CD4-positive, alpha-beta T cell treated with Interleukin-15 for 1 hour (primary cell): Measurements from ENCODE around the gene NXPH4.

ENCODE experiments used
- DNase-seq: peaks from one replicate; pipeline ENCODE4 v3.0.0-alpha.2; 2020

The NXPH4 gene

DNA sequence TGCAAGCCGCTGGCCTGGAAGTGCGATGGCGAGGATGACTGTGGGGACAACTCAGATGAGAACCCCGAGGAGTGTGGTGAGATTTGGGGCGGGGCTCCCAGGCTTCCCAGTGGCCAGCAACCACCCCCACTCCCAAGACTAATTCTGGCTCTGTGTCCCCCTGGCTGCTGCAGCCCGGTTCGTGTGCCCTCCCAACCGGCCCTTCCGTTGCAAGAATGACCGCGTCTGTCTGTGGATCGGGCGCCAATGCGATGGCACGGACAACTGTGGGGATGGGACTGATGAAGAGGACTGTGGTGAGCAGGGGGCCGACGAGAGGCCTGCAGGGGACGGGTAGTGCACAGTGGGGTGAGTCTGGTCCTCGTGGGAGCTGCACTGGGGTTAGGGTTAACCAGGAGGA is 12.1 kb upstream of the NXPH4 start:
- no peak for DNase-seq

DNA sequence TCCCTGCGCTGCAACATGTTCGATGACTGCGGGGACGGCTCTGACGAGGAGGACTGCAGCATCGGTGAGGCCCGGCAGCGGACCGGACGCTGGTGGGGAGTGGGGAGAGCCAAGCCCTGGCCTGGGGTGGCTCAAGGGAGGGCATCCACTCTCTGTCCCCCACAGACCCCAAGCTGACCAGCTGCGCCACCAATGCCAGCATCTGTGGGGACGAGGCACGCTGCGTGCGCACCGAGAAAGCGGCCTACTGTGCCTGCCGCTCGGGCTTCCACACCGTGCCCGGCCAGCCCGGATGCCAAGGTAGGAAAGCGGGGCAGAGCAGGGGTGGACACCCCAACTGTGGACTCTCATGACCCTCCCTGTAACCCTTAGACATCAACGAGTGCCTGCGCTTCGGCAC is 11.4 kb upstream of the NXPH4 start:
- DNase-seq, result no peak

DNA sequence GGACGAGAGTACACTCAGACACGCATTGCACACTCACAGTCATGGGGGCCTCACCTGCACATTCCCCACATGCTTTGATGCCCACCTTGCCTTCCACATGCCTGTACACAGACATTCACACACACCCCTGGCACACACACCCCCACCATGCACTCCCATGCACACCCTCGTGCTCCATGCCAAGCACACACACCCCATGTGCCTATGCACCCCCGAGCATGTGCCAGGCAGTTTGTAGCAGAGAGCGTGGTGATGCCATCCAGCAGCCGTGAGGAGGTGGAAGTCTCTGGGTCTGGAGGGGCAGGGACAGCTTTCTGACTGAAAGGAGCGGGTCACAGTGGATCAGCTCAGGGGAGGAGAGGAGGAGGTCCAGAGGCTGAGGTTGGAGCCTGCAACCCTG is 10.7 kb upstream of the NXPH4 start:
- no peak for DNase-seq

DNA sequence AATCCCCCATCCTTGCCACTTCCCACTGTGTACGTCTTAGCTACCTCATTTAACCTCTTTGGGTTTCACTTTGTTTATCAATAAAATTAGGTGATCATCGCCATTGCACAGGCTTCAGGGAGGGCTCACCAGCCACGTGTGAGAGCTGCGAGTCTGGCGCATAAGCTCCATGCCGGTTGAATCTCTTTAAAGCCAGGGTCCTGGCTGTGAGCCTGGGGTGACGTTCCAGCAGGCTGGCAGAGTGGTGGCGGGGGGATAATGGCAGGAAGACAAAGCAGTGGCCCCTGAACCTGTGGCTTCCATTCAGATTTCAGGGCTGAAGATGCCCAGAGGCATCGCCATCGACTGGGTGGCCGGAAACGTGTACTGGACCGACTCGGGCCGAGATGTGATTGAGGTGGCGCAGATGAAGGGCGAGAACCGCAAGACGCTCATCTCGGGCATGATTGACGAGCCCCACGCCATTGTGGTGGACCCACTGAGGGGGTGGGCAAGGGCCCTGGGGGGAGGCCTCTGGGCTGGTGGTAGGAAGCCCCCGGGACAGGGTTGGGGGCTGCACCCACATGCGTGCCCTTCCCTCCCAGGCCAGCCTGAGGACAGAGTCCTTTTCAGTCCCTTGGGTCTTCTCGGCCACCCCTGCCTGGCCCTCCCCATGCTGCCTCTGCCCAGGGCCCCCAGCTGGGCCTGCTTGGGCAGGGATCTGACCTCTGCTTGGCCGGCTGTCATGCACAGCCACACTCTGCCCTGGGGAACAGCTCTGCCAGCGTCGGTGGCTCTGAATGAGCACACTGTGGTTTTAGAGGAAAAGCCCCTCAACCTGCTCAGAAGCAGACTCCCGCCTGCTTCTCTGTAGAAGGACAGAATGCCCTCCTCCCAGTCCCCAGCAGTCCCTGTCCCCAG is 8.6 kb upstream of the NXPH4 start:
- DNase-seq, result no peak

DNA sequence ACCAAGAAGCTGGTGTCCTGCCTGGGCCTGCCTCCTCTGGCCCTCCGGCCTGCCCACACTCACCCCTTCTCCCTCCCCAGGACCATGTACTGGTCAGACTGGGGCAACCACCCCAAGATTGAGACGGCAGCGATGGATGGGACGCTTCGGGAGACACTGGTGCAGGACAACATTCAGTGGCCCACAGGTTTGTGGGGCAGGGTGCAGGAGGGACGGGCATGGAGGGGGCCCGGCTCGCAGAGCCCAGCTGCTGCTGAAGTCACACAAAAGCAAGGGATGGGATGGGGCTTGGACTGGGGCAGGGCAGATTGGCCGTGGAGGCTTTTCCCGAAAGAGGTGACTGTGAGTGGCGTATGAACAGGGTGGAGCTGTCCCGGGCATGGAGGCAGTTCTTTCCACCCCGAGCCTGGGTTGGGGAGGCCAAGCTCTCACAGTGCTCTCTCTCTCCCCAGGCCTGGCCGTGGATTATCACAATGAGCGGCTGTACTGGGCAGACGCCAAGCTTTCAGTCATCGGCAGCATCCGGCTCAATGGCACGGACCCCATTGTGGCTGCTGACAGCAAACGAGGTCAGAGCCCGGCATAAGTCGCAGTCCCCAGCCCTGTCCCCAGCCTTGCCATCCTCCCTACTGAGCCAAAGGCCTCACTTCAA is 7.8 kb upstream of the NXPH4 start:
- no peak for DNase-seq

DNA sequence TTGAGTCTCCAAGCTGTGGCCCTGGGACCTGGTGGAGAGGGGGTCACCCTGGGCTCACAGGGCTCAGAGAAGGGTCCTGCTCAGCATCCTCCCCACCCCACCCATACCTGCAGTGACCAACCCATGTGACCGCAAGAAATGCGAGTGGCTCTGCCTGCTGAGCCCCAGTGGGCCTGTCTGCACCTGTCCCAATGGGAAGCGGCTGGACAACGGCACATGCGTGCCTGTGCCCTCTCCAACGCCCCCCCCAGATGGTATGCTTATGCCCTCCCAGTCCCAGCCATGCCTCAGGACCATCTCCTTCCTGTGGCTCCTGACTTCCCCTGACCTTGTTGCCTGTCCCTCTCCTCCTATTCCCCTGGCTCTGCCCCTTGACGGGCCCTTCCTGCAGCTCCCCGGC is 6.7 kb upstream of the NXPH4 start:
- no peak for DNase-seq

DNA sequence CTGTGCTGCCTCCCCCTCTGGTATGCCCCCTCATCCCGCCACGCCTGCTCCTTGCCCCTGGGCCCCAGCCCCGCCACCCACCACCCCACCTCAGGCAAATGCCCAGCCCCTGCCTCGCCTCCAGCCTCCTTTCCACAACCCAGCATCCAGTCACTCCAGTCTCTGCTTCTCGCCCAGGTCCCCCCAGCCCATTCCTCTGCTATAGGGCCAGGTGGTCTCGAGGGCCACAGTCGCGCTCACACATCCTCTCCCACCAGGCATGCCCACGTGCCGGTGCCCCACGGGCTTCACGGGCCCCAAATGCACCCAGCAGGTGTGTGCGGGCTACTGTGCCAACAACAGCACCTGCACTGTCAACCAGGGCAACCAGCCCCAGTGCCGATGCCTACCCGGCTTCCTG is 6.1 kb upstream of the NXPH4 start:
- no peak for DNase-seq

DNA sequence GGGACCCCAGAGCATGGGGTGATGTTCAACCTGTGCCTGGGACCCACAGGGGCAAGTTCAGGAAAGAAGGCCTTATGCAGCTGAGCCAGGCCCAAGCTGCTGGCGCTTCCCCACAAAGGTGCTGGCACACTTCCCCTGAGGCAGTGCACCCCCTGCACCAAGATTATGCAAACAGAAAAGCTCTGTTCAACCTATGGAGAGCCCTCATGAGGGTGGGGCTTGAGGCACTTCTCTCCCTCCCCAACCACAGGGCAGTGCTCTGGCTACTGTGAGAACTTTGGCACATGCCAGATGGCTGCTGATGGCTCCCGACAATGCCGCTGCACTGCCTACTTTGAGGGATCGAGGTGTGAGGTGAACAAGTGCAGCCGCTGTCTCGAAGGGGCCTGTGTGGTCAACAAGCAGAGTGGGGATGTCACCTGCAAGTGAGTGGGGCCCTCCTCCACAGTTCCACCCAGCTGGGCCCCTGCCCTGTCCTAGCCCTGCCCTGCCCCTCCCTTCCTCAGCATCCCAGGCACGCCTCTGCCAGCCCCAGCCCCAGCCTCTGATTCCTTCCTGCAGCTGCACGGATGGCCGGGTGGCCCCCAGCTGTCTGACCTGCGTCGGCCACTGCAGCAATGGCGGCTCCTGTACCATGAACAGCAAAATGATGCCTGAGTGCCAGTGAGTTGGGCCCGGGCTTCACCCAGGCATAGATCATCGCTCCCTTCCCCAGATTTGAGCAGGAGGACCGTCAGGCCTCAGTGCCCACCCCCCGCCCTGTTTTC is 5.5 kb upstream of the NXPH4 start:
- no peak for DNase-seq

DNA sequence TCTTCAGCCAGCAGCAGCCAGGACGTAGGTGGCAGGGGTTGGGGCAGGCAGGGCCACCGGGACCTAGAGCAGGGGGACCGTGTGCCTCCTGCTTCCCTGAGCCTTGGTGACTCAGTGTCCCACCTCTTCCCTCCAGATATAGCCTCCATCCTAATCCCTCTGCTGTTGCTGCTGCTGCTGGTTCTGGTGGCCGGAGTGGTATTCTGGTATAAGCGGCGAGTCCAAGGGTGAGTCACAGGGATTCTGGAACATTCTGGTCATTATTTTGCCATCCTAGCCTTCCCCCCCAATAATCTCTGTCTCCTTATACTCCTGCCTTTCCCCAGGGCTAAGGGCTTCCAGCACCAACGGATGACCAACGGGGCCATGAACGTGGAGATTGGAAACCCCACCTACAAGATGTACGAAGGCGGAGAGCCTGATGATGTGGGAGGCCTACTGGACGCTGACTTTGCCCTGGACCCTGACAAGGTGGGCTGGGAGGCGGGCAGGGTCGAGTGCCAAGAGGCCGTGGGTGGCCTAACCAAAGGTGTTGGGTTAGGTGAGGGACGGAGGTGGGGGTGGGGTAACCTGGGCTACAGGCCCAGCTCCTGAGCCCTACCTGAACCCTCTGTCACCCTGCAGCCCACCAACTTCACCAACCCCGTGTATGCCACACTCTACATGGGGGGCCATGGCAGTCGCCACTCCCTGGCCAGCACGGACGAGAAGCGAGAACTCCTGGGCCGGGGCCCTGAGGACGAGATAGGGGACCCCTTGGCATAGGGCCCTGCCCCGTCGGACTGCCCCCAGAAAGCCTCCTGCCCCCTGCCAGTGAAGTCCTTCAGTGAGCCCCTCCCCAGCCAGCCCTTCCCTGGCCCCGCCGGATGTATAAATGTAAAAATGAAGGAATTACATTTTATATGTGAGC is 4.5 kb upstream of the NXPH4 start:
- no peak for DNase-seq

DNA sequence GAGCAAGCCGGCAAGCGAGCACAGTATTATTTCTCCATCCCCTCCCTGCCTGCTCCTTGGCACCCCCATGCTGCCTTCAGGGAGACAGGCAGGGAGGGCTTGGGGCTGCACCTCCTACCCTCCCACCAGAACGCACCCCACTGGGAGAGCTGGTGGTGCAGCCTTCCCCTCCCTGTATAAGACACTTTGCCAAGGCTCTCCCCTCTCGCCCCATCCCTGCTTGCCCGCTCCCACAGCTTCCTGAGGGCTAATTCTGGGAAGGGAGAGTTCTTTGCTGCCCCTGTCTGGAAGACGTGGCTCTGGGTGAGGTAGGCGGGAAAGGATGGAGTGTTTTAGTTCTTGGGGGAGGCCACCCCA is 3.9 kb upstream of the NXPH4 start:
- no peak for DNase-seq

DNA sequence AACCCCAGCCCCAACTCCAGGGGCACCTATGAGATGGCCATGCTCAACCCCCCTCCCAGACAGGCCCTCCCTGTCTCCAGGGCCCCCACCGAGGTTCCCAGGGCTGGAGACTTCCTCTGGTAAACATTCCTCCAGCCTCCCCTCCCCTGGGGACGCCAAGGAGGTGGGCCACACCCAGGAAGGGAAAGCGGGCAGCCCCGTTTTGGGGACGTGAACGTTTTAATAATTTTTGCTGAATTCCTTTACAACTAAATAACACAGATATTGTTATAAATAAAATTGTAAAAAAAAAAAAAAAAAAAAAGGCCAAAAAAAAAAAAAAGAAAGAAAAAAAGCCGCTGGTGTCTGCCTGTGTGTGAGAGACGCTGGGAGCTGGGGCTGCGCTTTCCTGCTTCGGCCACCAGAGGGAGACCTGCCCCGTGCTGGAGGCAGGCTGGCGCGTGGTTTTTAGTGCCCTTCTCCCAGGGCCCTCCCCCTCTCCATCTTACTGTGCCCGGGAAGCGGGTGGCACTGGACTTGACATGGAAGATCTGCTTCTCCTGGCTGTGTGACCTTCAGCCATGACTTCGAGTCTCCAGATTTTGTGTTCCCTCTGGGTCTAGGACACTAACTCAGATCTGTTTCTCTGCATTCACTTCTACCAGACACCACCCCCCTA is 3.4 kb upstream of the NXPH4 start:
- peak; percentile 83 for DNase-seq

DNA sequence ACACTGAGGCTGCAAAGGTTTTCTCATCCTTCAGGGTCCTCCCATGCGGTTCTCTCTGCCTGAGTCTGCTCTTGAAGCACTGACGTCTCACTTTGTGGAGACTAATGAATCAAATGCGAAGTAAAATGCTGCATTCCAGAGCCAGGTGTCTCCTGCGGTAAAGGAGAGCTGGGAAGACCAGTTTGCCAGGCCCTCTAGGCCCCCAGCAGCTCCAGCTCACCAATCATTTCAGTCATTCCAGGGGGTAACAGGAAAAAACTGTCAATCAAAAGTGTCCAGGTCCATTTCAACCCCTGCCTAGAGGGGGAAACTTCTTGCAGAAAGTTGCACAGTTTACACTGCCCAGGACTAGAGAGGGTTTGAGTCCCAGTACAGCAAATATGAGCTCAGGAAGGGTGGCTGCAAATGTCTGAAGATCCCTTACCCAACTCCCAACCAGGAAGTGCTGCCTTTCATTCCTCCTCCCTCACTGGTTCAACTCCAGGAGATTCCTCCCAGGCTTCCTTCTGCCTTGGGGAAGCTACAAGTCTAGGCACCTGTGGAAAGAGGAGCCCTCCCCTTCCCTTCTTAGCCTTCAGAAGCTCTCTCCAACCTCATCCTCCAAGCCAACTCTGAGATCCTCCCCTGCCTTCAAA is 2.7 kb upstream of the NXPH4 start:
- DNase-seq, result no peak

DNA sequence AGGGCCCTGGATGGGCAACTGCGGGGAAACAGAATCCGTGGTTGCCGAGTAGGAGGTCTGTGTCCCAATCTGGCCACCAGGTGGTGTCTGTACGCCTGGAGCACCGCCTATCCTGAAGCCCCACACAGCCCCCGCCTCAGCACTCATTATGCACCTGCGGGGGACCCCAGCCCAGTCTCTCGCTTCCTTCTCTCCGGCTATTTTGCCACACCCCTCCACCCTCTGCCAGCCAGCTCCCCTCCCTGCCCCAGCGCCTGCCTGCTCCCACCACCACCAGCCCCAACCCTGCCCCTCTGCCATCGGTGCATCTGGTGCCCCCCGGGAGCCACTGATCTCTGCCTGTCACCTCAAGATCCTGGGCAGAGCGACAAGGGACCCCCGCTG is 2.2 kb upstream of the NXPH4 start:
- peak; percentile 71 for DNase-seq

DNA sequence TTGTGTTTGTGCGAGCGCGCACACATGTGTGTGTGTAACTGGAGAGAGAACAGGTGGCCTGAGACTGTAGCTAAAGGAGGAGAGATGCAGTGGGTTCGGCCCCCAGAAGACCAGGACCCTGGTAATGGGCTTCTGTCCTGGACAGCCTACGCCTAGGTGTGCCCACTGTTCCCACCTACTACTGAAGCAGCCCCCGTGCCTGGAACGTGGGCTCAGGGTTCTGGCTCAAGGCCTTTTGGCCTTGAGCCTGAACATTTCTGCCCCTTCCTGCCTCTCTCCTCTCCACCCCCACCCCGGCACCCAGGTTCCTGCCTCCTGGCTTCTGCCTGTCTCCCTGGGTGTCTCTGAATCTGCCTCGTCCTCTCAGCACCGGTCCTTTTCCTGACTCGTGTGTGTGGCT is 1.5 kb upstream of the NXPH4 start:
- DNase-seq, result no peak

DNA sequence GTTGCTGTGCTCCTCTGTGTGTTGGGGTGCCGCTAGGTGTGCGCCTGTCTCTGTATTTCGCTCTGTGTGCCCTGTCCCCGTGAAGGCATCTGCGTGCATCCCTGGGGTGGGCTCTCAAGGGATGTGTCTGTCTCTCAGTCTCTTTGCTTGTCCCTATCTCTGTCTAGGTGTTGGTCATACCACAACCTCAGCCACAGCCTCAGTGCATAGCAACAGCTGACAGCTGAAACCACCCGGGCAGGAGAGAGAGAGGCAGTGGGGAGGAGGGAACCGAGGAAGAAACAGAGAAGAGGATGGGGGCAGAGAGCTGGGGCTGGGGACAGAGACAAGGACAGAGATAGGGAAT is 953 bp upstream of the NXPH4 start:
- peak; percentile 56 for DNase-seq

DNA sequence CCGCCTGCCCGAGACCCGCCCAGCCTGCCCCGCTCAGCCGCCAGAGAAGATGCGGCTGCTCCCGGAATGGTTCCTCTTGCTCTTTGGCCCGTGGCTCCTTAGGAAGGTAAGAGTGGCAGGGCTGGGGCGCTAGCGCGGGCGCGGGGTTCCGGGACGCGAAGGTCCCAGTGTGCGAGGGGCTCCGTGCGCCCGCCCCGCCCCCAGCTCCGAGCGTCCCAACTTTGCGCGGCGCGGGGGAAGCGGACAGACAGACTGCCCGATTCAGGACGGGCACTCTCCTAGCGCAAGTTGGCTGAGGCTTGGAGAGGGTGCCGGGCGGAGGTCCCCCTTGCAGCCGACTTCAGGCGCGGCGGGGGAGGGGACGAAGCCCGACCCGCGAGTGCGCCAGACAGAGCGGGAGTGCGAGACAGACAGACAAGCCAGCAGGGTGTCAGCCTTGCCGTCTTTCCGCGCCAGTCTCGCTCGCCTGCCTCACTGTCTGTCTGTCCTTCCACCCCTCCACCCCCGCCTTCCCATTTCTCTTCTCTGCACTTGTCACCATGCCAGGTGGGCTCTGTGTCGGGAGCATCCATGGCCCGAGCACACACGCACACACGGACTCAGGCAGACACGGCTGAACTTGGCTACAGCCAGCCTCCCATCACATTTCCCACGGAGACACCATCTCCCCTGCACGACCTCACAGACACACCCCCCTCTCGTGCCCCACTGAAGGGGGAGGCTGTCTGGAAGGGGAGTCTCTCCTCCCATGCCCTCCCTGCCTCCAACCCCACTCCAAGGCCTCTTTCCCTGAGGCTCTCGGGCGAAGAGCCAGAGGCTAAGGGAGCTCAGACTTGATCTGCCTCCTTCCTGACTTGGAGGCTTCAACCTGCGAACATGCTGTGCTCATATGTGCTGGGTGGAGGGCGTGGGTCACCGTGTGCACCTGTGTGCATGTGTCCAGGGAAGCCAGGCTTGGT is 606 bp downstream of the NXPH4 start:
- DNase-seq, result peak; percentile 60

DNA sequence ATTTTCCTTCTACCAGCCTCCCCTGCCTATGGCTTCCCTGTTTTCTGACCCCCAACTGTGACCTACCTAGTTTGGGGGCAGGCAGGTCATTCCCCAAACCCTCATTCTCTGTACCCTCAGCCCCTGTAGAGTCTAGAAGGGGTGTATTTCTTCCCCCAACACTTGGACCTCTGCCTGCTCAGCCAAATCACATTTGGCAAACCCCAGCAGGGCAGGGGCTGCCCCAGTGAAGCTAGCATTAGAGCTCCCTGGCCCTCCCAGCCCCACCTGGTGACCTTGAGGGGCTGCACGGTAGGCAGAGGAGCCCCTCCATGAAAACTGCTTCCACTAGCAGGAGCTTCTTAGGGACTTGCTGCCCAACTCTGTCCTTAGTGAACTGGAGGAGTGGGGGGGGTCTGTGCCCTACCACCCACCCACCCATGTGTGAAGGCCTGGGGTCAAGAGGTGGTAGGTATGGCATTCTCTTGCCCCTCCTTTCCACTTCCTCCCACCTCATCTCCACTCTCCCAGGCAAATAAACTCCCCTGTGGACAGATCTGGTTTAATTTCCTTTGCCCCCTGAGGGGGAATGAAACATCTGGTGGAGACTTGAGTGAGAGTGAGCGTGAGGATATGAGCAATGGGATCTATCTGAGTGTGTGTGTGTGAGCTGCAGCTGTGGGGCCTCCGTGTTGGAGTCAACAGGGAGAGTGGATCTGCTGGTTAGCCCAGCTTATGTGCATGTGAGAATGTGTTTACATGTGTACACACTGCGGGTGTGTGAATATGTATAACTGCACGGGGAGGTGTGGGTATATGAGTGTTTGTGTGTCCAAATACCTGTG is 1.6 kb downstream of the NXPH4 start:
- no peak for DNase-seq

DNA sequence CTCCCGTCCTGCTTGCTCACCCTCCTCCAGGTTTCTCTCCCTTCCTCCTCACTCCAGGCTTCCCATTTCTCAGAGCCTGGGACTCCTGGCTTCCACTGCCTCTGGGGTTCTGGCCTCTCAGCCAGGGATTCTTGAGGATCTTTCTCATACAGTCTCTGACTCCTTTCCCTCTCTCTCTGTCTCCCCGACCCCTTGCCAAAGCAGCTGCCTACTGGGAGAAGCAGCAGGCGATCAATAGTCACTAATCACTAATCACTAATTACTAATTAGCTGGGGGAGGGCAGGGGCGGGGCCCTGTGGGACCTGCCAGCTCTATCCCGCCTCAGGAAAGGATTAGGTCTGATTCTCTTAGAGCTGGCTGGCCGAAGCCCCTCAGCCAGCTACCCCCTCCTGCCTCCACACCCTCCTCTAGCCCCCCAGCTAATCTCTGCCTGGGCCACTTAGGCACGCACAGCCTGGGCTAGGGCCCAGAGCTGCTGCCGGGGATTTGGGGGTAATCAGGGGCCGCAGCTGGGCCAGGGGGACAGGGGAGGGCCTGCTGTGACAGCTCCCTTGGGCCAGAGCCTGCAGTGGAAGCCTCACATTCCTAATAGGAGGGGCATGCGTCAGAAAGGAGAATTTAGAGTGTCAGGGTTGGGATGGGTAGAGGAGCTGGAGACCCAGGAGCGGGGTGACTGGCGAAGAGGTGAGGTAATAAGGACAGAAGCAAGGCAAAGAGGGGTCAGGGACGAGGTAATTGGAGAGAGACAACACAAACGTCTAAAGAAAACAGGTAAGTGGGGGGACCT is 2.8 kb downstream of the NXPH4 start:
- DNase-seq, result no peak
